ENCODE data around the gene MAPK12.
"Not testable (repeated sequence)": the region's sequence is repeated elsewhere in the genome, so short reads cannot be mapped to it uniquely, and the experiment has no call there.

MAPK12 gene

DNA sequence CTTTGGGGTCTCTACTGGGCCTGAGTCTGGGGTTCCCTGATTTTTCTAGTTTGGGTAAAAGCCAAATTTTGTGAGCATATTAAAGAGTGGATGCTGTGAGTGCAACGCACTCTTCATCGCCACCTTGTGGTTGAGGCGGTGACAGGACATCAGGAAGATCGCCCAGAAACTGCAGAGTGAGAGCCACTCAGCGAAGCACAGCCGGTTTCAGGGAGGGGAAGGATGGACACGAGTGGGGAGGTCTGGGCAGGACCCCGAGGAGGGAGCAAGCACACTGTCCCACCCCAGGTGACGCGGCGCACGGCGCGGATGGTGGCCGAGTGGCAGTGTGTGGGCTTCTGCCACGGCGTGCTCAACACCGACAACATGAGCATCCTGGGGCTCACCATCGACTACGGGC lies 51.6 kb downstream of the MAPK12 start:
- peak; percentile 14 for DNase-seq

DNA sequence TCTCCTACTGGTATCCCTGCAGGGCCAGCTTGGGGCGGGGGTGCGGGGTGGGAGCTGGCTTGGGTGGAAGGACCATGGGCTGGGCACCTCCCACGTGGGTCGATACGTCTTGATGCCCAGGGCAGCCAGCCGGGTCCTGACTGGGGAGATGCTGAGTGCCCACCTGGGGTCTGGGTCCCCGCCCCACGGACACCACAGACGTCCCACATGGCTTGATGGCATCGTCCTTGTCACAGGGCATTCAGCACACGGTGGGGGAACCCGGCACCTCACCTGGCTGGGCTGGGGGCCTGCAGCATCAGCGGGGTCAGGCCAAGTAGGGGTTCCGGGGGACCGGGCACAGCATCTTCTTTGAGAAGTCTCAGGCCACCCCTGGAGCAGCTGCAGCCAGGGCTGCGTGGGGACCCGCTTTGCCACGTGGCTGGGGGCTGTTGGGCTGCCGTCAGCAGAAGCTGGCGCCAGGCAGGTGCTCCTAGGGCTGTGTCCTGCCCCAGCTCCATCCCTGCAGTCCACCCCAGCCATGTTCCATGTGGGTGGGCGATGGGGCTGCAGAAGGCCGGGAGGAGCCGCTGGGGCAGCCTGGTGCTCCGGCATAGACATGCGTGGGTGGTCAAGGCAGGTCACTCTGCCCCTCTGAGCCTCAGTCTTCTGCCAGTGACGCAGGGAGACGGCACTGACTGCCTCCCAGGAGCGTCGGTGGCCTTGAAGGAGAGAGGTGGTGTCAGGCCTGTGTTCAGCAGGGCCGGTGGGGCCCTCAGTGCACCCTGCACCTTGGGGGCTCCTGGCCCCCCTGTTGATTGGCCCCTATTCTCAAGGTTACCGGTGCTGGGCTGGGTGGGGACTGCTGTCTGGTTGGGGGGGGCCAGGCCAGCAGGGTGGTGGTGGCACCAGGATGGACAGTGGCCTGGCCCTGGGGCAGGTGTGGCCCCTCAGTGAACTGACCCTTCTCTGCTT lies 52.3 kb downstream of the MAPK12 start:
- no peak for DNase-seq

- DNase-seq = no peak
Observed at GRCh38 chr22:50208430-50208938, 53.0 kb downstream of the MAPK12 start.

DNA sequence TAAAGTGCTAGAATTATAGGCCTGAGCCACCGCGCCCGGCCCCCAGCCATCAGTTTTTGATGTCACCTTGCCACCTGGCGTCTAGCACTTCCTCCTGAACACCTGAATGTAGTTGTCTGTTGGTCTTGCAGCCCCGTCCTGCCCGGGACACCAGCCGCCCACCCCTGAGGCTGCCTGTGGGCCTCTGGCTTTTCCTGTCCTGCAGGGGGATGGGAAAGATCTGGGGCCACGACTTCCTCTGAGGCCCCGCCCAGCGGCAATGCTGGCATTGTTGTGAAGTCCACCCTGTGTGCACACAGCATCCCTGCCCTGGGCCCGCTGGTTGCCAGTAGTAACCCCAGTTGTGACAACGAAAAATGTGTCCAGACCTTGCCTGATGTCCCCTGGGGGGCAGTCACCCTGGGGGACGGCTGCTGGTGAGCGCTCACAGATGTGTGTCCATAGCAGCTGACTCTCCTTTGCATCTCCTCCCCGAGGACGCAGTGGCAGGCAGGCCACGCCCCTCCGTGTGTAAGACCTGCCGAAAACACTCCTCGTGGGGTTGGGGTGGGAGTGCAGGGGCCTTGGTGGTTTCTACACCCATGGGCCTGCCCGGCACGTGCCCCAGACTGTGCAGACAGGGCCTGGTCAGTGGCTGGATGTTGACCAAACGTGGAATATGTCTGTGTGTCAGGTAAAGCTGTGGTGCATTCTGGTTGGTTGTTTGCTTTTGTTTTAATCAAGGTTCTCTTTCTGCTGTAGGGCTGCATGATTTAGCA lies 53.9 kb downstream of the MAPK12 start:
- no peak for DNase-seq

GRCh38 chr22:50206599-50206998 lies 54.9 kb downstream of the MAPK12 start:
- no peak for DNase-seq

GRCh38 chr22:50205781-50206569 lies 55.5 kb downstream of the MAPK12 start:
- no peak for DNase-seq

DNA sequence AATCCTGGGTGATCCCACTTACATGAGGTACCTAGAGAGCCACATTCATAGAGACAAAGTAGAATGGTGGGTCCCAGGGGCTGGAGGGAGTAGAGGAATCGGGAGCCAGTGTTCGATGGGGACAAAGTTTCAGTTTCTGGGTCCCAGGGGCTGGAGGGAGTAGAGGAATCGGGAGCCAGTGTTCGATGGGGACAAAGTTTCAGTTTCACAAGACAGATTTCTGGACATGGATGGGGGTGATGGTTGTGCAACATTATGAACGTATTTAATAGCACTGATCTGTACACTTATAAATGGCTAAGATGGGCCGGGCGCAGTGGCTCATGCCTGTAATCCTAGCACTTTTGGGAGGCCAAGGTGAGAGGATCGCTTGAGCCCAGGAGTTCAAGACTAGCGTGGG lies 56.5 kb downstream of the MAPK12 start:
- not testable (repeated sequence) for DNase-seq

DNA sequence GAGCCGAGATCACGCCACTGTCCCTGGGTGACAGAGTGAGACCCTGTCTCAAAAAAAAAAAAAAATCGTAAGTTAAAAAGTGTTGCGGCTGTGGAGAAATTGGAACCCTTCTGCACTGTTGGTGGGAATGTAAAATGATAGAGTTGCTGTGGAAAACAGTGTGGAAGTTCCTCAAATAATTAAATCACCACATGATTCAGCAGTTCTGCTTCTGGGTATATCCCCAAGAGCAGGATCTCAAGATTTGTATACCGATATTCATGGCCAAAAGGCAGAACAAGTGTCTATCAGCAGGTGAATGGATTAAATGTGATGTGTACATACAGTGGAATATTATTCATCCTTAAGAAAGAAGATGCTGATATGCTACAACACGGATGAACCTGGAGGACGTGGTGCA lies 56.9 kb downstream of the MAPK12 start:
- DNase-seq = no peak

GRCh38 chr22:50203288-50203687 lies 58.2 kb downstream of the MAPK12 start:
- DNase-seq = no peak

Data from NCI-H146 (cell line).